ENCODE results near the gene PRRG3.

Gene PRRG3

GRCh38 chrX:151743651-151744470 is 48.6 kb downstream of the PRRG3 start:
- no peak for DNase-seq (ENCODE audit: low read depth)

DNA sequence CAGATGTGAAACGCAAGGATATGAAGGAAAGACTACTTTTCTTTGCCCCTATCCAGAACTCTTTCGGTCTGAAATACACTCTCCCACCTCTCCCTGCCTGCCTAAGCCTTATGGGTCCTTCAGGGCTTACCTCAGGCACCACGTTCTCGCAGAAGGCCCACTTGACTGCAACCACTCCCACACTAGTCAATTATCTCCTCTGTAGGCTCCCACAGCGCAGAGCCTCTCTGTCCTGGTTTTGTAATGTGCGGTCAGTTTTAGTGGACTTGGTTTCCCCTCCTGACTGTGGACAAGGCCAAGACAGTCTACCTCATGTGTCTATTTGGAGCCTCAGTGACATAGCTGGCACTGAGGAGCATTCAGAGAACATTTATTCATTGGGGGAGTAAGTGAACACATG is 50.4 kb downstream of the PRRG3 start:
- no peak for DNase-seq (ENCODE audit: low read depth)

DNA sequence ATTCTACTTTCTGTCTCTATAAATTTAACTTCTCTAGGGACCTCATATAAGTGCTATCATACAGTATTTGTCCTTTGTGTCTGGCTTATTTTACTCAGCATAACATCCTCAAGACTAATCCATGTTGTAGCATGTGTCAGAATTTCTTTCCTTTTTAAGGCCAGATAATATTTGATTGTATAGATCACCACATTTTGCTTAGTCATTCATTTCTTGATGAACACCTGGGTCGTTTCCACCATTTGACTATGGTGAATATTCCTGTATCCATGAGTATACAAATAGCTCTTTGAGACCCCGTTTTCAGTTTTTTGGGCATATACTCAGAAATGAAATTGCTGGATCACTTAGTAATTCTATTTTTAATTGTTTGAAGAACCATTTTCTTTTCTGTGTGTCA is 51.2 kb downstream of the PRRG3 start:
- no peak for DNase-seq (ENCODE audit: low read depth)

DNA sequence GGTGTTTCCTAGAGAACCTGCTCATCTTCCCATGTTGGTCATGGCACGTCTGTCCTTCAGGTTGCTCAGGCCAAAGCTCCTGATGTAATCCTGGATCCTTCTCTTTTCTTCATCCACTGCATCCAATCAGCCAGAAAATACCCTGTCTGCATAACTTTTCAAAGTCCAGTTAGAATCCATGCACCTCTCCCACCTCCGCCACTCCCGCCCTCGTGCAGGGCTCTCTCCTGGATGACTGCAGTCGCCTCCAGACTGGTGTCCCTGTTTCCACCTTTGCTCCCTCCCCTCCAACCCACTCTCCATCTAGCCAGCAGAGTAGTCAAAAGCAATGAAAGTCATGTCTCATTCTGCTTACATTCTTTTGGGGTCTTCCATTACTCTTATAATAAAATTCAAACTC is 55.3 kb downstream of the PRRG3 start:
- no peak for DNase-seq (ENCODE audit: low read depth)

GRCh38 chrX:151752847-151753246 is 57.6 kb downstream of the PRRG3 start:
- no peak for DNase-seq (ENCODE audit: low read depth)

DNA sequence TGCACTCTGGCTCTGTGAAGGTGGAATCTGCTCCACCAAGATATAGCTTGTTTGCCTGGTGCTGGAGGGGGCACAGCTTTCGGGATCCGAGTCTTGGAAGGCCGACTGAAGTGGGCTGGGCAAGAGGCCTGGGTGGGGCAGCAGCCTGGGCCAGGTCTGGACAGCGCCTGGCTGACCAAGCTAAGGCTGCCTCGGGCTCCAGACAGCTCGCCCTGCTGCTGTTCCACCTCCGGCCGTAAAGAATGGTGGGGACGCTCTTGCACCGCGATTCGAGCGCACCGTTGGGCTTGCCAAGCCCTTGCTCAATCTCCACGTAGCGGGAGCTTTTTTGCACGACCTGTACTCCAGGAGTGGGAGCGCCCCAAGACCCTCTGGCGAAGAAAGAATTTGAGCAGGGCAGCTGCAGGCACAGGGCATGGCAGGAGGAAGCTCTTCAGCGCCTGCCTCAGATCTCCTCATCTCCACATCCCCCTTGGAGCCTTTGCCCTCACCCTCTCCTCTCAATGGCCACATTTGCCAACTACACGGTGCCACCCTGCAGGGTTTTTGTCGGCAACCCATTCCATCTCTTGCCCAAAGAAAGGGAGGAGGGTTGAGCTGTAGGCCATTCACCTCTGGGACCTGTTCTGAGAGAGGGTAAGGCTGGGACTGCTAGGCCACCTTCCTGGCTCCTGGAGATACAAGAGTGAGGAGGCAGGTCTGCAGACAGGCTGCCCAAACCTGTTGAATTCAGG is 58.2 kb downstream of the PRRG3 start:
- no peak for DNase-seq (ENCODE audit: low read depth)

GRCh38 chrX:151754047-151754429 is 58.8 kb downstream of the PRRG3 start:
- no peak for DNase-seq (ENCODE audit: low read depth)

GRCh38 chrX:151754641-151755215 is 59.5 kb downstream of the PRRG3 start:
- no peak for DNase-seq (ENCODE audit: low read depth)

Data from activated T-cell treated with anti-CD3 and anti-CD28 coated beads for 24 hours (primary cell).